ENCODE measurements around the gene C8A. TPM values are rescaled to one million over a fixed set of nuclear protein-coding genes. Genes with fewer than 3 reads are reported as not detected.

Gene C8A
- total RNA-seq, 1 experiment from 2014 or later = not detected

GRCh38 chr1:56898005-56898373 is 43.4 kb downstream of the C8A start:
- no peak for TF ChIP-seq CTCF (conservative IDR thresholded peaks at IDR 0.05)
- Histone ChIP-seq H4K8ac (replicated peaks; ENCODE audit: insufficient read length, low read depth, low read length) (no peak overlapping the region), H3K14ac (ENCODE audit: insufficient read depth, low read length) (no peak overlapping the region), H3K27ac (ENCODE audit: insufficient read length, low read depth, low read length) (no peak overlapping the region), H3K4me2 (ENCODE audit: insufficient read depth, insufficient read length, low read length) (no peak overlapping the region), H3K18ac (ENCODE audit: insufficient read length, low read depth, low read length) (no peak overlapping the region), H3T11ph (ENCODE audit: low read length) (no peak overlapping the region), H3K23ac (ENCODE audit: insufficient read length, low read depth, low read length) (no peak overlapping the region), H2AK5ac (ENCODE audit: insufficient read length, low read length) (no peak overlapping the region), H2BK20ac (ENCODE audit: low read depth, low read length, poor library complexity, severe bottlenecking) (no peak overlapping the region), H4K91ac (ENCODE audit: insufficient read length, low read depth, low read length) (no peak overlapping the region), H4K20me1 (ENCODE audit: control insufficient read depth, insufficient read depth, insufficient read length) (no peaks in the 10 kb centered on the region), H3K79me1 (ENCODE audit: insufficient read depth, low read depth, low read length, poor library complexity, severe bottlenecking) (no peaks in the 10 kb centered on the region), H2AFZ (ENCODE audit: low read length) (no peak overlapping the region), H3K79me2 (ENCODE audit: insufficient read depth, low read length) (no peaks in the 10 kb centered on the region), H3K56ac (ENCODE audit: insufficient read length, low read depth, low read length) (no peak overlapping the region), H3K9ac (ENCODE audit: extremely low read depth, insufficient read length, low read length) (no peak overlapping the region), H2BK5ac (ENCODE audit: insufficient read length, low read length) (no peak overlapping the region), H2BK120ac (ENCODE audit: low read depth, low read length, poor library complexity, severe bottlenecking) (no peak overlapping the region), H2BK15ac (ENCODE audit: low read depth, low read length) (no peak overlapping the region), H3K4me1 (ENCODE audit: insufficient read depth, low read length) (no peaks in the 10 kb centered on the region), H3K9me3 (ENCODE audit: control insufficient read depth, low read depth, low read length) (no peaks in the 10 kb centered on the region), H3K4ac (ENCODE audit: low read depth, low read length) (no peak overlapping the region), H2BK12ac (ENCODE audit: insufficient read length, low read depth, low read length) (no peak overlapping the region), H3K27me3 (ENCODE audit: insufficient read depth, low read length) (no peaks in the 10 kb centered on the region), H3K23me2 (ENCODE audit: insufficient read length, low read depth, low read length, poor library complexity, severe bottlenecking) (no peaks in the 10 kb centered on the region), H4K5ac (ENCODE audit: insufficient read length, low read depth, low read length) (no peak overlapping the region)
- no peak overlapping the region for H3K27ac Mint-ChIP-seq
- no CpG with 5 or more reads among the region's 2 CpGs for WGBS (ENCODE audit: extremely low coverage, insufficient read length, low lambda C conversion rate)
- H3K9me3 Mint-ChIP-seq = no peaks in the 10 kb centered on the region
- peaks cover 11% of the 10 kb centered on the region for H3K27me3 Mint-ChIP-seq (ENCODE audit: low read depth)
- no peaks in the 10 kb centered on the region for H3K36me3 Mint-ChIP-seq (ENCODE audit: insufficient read depth in 1 of 3, low read depth in 3 of 3)
- peaks cover 0 to 3% of the 10 kb centered on the region in 2 experiments; a peak in 2 of 4 replicates for H3K4me1 Mint-ChIP-seq
- DNase-seq = no peak
- H3K4me3 Mint-ChIP-seq = no peak overlapping the region

Measured in H9 (cell line).